GM19193 (cell line): ENCODE results near the gene DLGAP3.

Source experiments
- POLR2A ChIP-seq: IDR thresholded peaks from 4 replicates; pipeline ENCODE4 v1.6.1; 2011; ENCODE audit not compliant: insufficient read depth, insufficient read length; ENCODE audit errors: extremely low read depth

DLGAP3 gene

DNA sequence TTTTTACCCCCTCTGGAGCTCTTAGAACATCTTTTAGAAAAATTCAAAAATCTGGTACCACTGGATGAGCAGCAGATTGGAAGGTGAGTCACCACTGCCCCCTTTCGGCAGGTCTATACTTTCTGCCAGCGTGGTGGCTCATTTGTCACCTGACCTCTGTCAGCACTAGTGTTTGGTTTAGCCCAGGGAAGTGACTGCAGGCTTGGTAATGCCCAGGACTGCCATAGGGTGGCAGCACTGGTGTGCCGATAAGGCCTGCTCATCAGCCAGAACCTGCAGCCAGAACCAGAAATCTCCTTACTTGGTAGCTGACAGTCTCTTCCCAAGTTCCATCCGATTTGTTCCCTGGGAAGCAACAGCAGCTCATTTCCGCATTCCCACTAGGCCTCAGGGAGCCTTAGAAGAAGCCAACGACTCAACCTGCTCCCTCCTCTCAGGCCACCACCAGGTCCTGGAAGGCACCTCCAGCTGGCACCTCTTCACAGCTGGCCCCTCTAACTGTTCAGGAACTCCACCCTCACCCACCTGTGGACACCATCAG lies 76.7 kb downstream of the DLGAP3 start:
- no peak for TF ChIP-seq POLR2A

DNA sequence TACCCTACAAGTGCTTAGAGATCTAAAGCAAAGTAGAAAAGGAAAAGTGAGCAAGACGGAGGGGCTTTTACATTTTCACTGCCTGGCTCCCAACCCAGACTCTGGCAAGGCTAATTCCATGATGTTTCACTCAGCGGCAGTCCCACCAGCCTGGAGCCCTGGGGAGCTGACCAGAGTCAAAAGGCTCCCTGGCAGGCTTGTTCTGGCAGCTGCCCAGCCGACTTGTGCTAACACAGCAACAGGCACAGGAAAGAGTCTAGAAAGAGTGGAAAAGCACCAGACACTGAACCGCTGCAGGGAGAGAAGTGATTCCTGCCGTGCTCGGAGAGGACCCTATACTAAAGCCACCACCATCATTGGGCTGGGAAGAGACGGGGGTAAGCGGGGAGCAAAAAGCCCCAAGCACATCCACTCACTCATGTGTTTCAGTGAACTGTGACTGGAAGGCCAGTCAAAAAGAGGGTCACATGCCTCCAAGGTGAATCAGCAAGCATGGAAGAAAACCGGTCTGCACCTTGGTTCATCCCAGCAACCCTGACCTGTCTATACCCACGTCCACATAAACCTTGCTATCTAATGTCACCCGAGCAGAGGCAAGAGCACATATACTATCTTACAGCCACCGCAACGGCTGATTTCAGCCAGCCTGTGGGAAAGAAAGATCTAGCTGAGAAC lies 77.9 kb downstream of the DLGAP3 start:
- no peak for TF ChIP-seq POLR2A

DNA sequence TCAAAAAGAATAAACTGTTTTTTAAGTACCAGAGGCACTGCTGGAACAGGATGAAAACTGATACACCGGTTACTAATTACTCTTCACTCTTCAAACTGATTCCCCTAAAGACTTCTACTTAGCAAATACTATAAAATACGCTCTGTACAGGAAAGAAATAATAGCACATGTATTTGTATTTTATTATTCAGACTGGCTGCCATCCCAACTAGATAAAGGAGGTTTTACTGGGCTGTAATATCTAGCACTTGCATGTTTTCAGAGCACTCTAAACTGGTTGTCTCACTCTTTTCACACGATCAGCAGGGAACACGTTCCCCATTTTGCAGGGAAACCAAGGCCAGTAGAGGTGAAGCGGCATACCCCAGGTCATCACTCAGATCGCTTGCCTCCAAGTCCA lies 79.1 kb downstream of the DLGAP3 start:
- TF ChIP-seq POLR2A: no peak

DNA sequence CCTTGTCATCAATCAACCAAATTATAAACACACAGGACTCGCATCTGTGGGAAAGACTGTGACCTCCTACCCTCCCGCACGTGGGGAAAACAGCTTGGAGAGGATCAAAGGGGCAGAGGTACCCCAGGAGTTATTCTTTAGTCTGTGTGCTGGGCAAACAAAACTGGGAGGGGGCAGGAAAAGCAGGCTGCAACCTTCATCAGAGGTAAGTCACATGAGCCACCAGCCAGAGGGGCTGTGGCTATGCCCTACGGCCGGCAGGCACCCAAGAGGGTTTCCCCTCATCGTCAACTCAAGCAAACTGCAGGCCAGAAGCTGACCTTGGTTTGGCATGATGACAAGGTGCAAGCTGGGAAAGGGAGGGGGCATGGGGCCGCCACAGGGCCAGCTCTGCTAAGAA lies 82.4 kb downstream of the DLGAP3 start:
- TF ChIP-seq POLR2A: no peak

DNA sequence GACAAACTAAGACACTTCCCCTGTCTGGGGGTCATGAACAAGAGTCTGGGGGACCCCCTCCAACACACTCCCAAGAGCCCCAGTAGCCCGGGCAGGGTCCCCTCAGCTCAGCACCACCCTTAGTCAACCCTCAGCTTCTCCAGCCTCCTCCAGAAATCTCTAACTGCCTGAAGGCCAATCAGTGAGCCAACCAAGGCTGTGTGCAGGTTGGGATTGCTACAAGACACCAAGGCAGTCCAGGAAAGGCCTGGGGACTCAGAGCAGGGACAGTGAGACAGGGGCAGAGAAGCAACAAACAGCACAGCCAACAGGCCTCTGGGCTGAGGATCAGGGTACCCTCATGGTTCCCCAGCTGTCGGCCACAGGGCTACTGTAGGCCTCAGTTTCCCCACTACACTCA lies 83.2 kb downstream of the DLGAP3 start:
- no peak for TF ChIP-seq POLR2A

DNA sequence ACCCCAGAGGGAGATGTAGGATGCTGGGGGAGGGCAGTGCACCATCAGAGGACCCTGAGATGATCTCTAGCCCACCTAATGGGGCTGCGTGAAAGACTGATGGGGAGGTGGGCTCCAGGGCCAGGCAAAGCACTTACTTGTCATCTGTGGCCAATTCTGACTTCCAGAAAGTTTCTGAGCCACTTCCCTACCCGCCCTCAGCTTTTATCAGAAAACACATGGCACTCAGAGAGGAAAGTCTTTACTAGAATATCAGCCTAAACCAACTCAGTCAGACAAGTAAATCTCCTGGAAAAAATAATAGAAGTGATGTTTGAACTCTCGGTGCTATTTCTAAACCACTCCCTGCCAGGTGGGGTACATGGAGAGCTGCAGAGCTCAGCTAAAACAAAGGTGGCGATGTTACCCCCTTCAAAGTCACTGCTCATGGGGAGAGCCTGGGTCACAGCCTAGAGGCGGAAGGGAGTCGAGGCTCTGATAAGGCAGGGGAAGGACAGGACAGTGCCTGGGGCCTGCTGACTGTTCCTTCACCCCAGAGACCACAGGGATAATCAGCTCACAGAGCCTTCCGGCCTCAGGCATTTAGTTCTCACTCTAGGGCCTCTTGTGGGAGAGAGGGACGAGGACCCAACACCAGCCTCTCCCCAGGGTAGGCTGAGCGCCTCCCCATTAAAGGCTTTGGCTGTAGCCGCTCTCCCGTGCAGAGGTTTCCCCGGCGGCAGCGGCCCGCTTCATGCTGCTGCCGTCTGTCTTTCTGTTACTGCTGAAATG lies 84.1 kb downstream of the DLGAP3 start:
- no peak for TF ChIP-seq POLR2A

DNA sequence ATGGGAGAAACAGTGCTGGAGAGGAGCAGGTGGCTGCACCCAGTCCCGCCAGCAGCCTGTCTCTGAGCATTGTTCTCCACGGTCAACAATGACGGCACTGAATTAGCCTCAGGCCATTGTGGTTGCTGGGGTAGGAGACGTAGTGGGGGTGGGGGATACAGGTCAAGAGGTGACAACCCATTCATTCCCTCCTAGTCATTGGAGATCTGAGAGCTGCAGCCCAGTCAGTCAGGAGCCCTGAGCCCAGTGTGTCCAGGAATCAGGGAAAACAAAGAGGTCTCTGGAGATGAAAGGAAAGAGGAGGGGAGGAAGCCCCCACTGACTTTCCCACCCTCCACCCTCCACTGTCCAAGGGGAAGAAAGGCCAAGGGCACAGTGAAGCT lies 85.2 kb downstream of the DLGAP3 start:
- no peak for TF ChIP-seq POLR2A

DNA sequence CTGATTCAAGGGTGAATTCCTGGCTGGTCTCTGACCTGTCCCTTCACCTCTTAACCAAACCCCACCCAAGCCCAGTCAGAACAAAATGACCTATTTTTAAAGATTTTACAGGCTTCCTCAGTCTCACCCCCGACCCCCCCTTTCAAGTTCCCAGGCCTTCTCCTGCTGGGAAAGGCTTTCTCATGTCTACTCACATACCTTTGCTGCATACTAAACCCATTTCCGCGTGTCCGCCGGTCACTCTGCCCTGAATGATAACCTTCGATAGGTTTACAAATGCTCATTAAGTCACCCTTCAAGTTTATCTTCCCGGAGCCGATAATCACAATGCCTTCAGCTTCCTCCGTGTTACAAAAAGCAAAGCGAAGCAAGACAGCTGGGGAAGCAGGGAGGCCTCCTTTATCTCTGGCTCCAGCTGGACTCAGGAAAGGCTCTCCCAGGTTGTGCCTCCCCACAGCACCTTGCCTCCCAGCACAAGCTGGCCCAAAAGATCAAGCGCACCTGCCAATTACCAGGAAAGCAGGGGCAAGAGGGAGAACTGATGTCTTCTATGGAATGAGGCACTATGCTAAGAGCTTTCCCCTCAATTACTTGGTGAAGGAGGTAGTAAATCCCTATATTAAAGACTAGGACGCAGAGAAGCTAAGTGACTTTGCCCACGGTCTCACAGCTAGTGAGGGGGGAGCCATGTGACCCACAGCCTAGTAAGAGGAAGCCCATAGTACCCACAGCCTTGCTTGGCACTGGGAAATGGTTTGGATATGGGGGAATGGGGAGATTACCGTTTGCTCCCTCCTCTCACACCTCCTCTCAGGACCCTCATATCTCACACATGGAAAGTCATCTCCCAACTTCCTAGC lies 85.8 kb downstream of the DLGAP3 start:
- TF ChIP-seq POLR2A: no peak

DNA sequence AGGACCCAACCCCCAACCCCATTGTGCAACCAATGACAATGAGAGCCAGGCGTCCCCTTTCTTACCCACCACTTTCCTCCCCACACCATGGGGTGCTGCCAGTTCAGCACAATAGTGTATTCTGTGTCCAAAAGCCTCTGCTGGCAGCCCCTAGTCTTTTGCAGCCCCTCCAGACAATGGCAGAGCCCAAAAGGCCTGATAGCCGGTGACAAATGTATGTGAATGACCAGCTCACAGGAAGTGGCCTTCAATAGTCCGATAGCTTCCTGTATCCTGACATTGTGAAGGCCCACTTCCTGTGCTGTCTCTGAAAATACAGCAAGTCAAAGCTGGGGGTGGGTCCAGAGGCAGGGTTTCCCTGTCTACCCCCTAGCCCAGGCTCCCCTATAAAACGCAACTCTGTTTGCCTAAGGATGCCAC lies 86.5 kb downstream of the DLGAP3 start:
- TF ChIP-seq POLR2A: no peak

DNA sequence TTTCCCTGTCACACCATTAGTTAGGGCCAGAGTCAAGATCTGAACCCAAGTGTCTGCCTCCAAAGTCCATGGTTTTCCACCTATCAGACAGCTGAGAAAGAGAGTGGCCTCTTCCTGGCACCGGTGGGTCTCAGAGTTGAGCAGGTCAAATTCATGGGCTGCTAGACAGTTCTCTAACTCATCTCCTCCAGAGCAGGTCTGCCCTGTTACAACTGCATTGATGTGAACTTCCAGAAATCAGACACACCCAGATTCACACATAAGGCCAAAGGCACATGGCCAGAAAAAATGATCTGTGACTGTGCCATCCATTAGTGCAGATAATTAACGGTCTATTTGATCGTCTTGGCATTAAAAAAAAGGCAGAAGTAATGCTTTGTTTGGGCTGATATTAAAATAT lies 87.4 kb downstream of the DLGAP3 start:
- TF ChIP-seq POLR2A: no peak

DNA sequence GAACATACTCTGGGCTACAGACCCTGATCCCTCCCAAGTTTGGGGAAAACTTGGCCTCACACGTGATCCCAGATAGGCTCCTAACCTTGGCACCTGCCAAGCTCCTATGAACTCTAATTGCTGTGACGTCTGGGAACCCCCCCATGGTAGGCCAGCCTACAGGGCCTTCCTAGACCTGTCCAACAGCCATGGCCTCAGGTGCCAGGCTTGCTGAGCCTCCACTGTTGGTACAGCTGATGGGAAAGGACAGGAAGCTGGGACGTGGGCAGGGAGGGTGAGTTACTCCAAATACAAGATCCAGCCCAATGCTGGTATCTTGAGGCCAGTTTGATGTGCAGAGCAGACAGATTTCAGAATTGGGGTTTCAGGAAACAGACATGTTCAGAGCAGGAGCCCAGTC lies 89.0 kb downstream of the DLGAP3 start:
- TF ChIP-seq POLR2A: no peak

DNA sequence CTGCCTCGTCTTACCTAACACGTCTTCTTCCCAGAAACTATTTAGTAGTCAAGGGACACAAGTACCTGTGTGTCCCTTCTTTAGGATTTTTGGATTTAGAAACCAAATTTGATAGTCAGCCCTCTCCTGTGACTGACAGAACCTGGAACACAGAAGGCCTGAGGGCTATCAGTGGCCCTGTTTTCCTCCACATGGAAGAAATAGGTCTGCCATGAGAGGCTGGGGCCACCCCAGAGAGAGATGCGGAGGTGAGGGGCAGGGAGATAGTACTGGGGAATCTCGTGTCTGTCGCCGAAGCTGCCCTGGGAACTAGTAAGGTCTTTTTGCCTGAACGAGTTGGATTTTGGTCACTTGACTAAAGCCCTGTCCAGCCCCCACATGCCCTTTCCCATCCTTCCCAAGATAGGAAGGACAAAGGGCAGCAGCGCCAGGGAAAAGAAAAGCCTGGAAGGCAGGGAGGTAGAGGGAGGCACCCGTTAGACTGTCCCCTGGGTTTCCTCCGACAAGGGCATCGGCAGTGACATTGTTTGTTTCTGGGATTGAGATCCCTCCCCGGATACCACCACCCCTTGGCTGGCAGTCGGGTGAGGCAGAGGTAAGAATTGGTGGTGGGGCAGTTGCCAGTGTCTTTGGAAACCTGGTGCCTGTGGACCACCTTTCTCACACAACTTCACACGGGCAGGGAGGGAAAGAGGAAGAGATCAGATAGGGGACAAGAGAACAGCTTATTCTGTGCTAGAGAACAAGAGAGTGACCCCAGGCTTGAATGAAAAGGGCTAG lies 89.7 kb downstream of the DLGAP3 start:
- no peak for TF ChIP-seq POLR2A

DNA sequence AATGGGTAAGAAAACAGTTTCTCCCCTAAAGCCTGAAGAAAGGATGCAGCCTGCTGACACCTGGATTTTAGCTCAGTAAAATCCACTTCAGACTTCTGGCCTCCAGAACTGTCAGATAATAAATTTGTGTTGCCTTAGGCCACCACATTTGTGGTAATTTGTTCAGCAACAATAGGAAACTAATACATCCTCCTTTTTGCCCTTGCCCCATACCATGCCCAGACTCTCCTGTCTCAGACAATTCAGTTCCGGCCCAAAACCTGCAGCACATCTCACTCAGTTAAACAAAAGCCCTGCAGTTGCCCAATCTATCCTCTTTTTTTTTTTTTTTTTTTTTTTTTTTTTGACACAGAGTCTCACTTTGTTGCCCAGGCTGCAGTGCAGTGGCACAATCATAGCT lies 95.7 kb downstream of the DLGAP3 start:
- TF ChIP-seq POLR2A: no peak

DNA sequence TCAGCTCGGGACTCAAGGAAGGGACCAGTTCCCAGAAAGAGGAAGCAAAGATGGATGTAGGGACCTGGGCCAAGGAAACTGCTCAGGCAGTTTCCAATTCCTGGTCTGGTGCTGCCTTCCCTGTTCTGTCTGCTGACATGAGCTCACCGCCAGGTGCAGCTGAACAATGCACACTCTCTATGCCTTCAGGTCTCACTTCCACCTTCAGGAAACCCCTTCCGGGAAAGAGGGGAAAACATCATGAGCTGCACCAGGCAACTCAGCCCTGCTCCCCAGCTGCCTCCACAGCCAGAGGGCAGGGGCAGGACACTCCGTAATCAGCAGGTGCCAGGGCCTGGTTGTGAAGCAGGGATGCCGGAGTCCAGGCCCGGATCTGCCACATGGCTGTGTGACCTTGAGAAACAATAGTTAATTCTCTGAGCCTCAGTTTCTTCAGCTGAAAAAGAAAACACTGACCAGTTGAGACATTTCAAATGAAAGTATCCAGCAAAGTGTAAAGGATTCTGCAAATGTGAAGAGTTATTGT lies 97.7 kb downstream of the DLGAP3 start:
- no peak for TF ChIP-seq POLR2A

DNA sequence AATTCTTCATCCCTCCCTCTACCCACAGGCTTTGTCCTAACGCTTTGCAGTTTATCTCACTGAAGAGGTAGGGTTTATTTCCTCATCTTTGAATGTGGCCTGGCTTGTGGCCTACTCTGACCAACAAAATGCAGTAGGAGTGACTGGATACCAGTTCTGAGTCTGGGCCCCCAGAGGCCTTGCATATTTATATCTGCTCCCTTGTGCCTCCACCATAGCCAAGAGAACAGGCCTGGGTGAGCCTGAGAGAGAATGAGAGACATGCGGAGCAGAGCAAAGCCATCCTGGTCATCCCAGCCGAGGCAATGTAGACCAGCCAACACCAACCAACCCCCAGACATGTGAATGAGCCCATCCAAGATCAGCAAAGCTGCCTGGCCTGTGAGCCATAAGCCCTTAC lies 100.2 kb downstream of the DLGAP3 start:
- no peak for TF ChIP-seq POLR2A

DNA sequence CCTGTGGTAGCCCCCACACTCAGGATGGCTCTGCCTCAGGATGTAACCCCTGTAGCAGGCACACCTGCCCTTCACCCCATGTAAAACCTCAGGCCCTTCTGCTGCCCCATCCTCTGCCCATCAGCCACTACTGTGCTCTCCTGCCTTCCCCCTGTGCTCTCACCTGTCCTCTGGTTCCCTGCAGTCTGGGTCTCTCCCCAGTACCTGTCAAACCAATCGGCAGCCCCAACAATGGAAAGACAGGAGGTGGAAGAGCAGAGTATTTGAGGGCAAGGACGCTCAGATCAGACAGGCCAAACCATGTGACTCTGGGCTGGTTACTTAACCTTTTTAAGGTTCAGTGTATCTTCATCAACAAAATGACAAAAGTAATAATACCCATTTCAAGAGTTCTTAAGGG lies 100.8 kb downstream of the DLGAP3 start:
- TF ChIP-seq POLR2A: no peak
